CD1c-positive myeloid dendritic cell (primary cell): ENCODE measurements around the gene SCMH1.
"Not testable (repeated sequence)": the region's sequence is repeated elsewhere in the genome, so short reads cannot be mapped to it uniquely, and the experiment has no call there.

Source experiments
- DNase-seq: peaks from one replicate; pipeline ENCODE4 v3.0.0-alpha.2; 2016; ENCODE audit errors: extremely low spot score

SCMH1 gene

DNA sequence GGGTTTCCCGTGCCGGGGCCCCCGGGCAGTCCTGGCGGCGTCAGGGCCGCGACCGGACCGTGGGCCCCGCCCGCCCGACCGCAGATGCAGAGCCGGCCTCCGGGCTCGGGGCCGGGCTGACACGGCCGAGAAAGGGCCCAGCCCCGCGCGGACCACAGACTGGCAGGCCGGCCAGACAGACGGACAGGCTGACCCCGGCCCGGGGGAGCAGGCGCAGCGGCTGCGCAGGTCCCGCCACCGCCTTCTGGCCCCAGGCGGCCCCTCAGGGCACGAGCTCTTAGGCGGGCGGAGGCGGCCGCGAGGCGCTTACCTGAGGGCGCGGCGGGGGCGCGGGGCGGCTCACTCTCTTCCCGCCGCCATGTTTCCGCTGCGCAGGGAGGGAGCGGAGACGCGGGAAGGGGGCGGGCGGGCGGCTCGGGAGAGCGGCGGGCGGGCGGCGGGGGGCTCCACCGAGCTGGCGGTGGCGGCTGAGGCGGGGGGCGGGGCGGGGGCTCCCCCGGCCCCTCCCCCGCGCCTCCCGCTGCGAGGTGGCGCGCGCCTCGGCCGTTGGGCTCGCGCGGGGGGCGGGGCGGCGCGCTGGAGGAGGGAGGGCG, at the start of gene SCMH1:
Gene SCMH1, minus strand, starts transcription at position 558 of the 593 bp plus-strand sequence. CDS start 56,173 bp downstream, outside the sequence.
- peak; percentile 53 for DNase-seq

DNA sequence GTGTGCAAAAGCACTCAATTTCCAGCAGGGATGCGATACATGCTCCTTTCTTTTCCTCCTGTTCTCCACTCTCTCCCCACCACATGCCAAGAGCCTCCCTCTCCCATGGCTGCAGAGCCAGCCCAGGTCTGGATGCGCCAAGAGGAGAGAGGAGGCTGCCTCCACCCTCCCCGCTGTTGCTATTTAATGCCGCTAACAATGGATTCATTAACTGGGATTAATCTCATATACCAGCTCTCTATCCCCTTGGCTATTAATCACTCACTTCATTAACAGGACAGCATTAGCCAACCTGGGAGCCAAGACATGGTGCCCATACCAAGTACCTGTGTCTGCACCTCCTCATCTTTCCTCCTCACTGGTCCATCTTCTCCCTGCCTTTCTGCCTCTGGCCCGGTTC, 49.1 kb upstream of the SCMH1 start:
- no peak for DNase-seq

DNA sequence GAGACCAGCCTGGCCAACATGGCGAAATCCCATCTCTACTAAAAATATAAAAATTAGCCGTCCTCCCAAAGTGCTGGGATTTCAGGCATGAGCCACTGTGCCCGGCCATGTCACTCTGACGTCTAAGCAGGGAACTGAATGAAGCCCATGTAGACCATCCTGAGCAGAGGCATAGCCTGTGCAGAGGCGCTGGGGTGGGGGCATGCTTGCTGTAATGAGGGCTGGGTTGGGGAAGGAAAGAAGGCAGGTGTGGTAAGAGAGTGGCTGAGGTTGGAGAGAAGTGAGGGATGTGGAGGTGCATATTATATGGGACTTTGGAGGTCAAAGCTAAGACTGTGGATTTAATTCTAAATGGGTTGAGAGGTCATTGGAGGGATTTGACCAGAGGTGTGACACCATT, 47.1 kb upstream of the SCMH1 start:
- DNase-seq, result no peak

DNA sequence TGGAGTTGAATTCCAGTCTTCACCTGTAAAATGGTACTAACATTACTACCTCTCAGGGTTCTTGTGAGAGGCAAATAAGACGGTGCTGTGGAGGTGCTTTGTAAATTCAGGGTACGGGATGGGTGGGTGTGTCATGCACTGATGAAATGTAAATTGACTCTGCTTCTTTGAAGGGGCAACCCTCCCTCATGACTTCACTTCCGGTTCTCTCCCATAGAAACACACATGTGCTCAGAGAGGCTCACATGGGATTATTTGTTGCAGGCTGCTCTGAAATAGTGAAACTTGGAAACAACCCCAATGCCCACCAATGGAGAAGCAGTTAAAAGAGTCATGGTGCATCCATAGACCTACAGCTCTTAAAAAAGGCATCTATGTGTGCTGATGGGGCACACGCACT, 44.9 kb upstream of the SCMH1 start:
- DNase-seq, result no peak

GRCh38 chr1:41286486-41286885, 44.4 kb upstream of the SCMH1 start:
- DNase-seq, result no peak

DNA sequence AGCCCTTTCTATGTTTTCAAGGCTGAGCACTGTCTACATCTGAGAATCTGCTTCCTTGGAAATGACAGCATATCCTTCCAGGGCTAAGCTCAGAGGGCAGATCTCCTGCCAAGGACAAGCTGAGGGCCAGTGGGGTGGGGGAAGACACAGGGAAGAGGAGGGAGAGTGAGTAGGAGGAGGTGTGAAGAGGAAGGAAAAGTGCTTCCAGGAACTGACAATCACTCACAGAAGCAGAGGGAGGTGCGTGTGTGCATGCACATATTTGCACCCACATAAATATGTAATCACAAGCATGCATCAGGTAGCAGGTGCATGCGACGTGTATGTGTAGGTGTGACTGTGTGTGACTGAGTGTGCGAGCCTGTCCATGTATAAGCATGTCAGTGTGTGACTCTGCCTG, 43.7 kb upstream of the SCMH1 start:
- DNase-seq, result peak; percentile 38

- no peak for DNase-seq
Observed at GRCh38 chr1:41284121-41284520, 42.0 kb upstream of the SCMH1 start.

DNA sequence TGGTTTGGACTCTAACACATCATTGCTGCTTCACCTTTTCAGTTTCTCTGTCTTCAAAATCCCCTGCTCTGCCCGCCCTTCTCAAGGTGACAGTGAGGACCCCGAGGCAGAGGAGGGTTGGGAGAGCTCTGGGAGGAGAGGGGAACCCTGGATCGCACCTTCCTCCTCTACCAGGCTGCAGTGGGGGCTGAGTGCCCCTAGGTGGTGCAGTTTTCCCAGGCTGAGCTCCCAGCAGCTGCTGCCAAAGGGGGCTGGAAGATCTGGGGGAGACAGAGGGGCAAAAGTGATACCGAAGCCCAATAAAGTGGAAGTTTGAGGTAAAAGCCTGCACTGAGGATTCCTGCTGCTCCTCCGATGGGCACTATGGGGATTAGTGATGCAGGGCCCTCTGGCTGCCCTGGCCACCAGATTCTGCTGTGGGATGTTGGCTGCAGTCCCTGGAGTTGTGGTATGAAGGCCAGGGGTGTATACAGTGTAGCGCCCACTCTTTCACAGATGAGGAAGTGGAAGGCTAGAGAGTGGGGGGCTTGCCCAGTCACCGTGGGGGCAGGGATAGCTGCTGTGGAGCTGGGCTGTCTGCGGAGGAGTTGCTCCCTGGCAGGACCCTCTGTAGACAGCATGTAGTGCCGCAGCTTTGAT, 40.7 kb upstream of the SCMH1 start:
- peak; percentile 41 for DNase-seq

DNA sequence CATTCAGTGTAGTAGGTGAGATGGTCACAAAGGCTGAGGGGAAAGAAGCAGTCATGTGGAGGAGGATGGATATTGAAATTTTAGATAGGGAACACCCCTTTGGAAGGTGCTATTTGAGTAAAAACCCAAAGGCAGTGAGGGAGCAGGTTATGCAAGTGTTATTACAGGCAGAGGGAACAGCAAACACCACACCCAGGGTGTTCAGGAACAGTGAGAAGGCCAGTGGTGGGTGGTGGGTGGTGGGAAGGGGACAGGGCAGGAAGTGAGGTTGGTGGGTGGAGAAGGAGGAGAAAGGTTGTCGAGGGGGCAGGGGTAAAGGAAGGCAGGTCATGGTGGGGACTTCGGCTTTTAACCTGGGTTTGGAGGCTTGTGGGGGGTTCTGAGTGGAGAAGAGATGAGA, 39.2 kb upstream of the SCMH1 start:
- peak; percentile 40 for DNase-seq

- no peak for DNase-seq
Observed at GRCh38 chr1:41280202-41281032, 38.3 kb upstream of the SCMH1 start.

- DNase-seq, result peak; percentile 57
Observed at GRCh38 chr1:41278076-41278475, 36.0 kb upstream of the SCMH1 start.

DNA sequence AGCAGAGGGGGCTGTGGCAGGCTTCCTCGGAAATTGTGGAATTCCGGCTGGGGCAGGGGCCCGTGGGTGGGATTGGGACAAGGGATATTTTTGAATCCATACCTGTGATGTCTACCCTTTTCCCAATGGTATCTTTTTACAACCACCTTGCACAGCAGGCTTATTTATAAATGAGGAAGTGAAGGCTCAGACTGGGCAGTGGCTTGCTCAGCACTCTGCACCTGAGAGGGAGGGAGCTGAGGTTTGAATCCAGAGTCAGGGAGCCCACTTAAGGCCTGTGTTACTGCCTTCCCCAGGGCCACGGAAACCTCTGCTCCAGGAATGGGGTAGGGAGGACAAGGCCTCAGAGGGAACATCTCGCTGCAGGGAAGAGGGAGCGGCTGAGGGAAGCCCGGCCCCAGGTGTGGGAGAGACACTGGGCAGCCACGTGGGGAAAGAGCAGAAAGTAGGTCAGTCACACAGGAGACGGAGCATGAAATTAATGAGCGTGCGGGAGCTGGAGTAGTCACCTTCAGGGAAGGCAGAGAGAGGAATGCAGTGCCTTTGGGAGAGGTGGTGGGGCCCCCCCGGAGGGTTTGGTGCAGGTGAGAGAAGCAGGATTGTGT, 35.4 kb upstream of the SCMH1 start:
- DNase-seq, result peak; percentile 30

GRCh38 chr1:41275831-41276230, 33.7 kb upstream of the SCMH1 start:
- DNase-seq, result no peak

DNA sequence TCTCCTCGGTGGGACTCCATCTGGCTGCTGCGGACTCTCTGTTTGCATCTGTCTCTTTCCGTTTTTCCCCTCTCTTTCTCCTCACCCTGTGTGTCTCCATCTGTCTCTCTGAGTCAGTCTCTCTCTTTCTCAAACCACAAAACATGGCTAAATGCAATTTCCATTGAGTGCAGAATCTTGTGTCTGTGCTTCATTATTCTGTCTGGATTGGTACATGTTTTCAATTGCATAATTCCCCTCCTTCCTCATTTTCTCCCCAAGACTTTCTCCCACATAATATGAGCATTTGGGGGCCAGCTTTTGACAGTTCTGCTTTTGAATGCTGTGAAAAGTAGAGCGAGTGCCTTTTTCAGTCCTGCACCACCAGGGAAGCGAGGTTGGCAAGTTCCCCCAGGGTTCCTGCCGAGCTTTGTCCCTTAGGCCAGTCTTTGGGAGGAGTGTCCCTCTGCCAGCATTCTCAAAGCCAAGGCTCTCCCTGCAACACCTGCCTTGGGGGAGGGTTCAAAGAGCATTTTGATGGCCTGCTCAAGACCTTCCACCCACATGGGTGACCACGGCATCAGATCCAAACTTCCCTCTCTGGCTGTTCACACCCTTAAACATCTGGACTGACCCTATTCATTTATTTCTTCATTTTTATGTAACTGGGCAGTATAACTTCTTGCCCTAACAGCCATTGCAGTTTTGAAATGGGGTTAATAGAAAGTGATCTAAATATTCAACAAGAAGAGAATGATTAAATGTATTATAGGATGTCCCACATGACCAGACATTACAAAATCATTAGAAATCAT, 32.8 kb upstream of the SCMH1 start:
- peak; percentile 88 for DNase-seq

- DNase-seq, result no peak
Observed at GRCh38 chr1:41272601-41273000, 30.5 kb upstream of the SCMH1 start.

GRCh38 chr1:41268154-41268770, 26.2 kb upstream of the SCMH1 start:
- peak; percentile 78 for DNase-seq

GRCh38 chr1:41261926-41262618, 20.0 kb upstream of the SCMH1 start:
- DNase-seq, result no peak

- no peak for DNase-seq
Observed at GRCh38 chr1:41260768-41261167, 18.7 kb upstream of the SCMH1 start.

- DNase-seq, result peak; percentile 68
Observed at GRCh38 chr1:41259221-41259620, 17.1 kb upstream of the SCMH1 start.

GRCh38 chr1:41255978-41256377, 13.9 kb upstream of the SCMH1 start:
- no peak for DNase-seq

DNA sequence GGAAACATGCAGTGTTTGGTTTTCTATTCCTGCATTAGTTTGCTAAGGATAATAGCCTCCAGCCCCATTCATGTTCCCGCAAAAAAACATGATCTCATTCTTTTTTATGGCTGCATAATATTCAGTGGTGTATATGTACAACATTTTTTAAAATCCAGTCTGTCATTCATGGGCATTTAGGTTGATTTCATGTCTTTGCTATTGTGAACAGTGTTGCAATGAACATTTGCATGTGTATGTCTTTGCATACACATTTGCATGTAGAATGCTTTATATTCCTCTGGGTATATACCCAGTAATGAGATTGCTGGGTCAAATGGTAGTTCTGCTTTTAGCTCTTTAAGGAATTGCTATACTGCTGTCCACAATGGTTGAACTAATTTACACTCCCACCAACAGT, 9.0 kb upstream of the SCMH1 start:
- DNase-seq, result not testable (repeated sequence)
